ENCODE results near the gene HSPA4L.

HSPA4L gene

GRCh38 chr4:127783955-127784770, 2.0 kb downstream of the HSPA4L start:
- DNase-seq, result no peak

GRCh38 chr4:127788517-127788916, 6.4 kb downstream of the HSPA4L start:
- no peak for DNase-seq

GRCh38 chr4:127791391-127791790, 9.3 kb downstream of the HSPA4L start:
- DNase-seq, result no peak

GRCh38 chr4:127793528-127793927, 11.4 kb downstream of the HSPA4L start:
- DNase-seq, result no peak

GRCh38 chr4:127799711-127800110, 17.6 kb downstream of the HSPA4L start:
- DNase-seq, result no peak

- DNase-seq, result no peak
Measured at GRCh38 chr4:127809173-127809800, 27.2 kb downstream of the HSPA4L start.

- DNase-seq, result no peak
Measured at GRCh38 chr4:127810551-127810950, 28.4 kb downstream of the HSPA4L start.

GRCh38 chr4:127822430-127822829, 40.3 kb downstream of the HSPA4L start:
- DNase-seq, result no peak

GRCh38 chr4:127828121-127828520, 46.0 kb downstream of the HSPA4L start:
- DNase-seq, result no peak

- no peak for DNase-seq
Measured at GRCh38 chr4:127829014-127829413, 46.9 kb downstream of the HSPA4L start.

GRCh38 chr4:127832585-127832984, 50.5 kb downstream of the HSPA4L start:
- DNase-seq, result no peak

GRCh38 chr4:127843704-127844600, 61.8 kb downstream of the HSPA4L start:
- DNase-seq, result no peak

GRCh38 chr4:127844601-127845116, 62.5 kb downstream of the HSPA4L start:
- no peak for DNase-seq

GRCh38 chr4:127846061-127846460, 63.9 kb downstream of the HSPA4L start:
- no peak for DNase-seq

- no peak for DNase-seq
Measured at GRCh38 chr4:127846765-127847164, 64.6 kb downstream of the HSPA4L start.

GRCh38 chr4:127849505-127850234, 67.5 kb downstream of the HSPA4L start:
- no peak for DNase-seq

- no peak for DNase-seq
Measured at GRCh38 chr4:127852661-127853060, 70.5 kb downstream of the HSPA4L start.

GRCh38 chr4:127856196-127856812, 74.2 kb downstream of the HSPA4L start:
- no peak for DNase-seq

- DNase-seq, result no peak
Measured at GRCh38 chr4:127856813-127857447, 74.8 kb downstream of the HSPA4L start.

- no peak for DNase-seq
Measured at GRCh38 chr4:127857641-127858040, 75.5 kb downstream of the HSPA4L start.

GRCh38 chr4:127868196-127868595, 86.1 kb downstream of the HSPA4L start:
- no peak for DNase-seq

All from T-helper 1 cell (primary cell).